GOT3 (cell line): ENCODE measurements around the gene NINJ2.
A peak's percentile ranks its signal among the peaks of the same experiment; 100 is the strongest.

Experiments
- DNase-seq: peaks from one replicate; lab custom pipeline; 2025; ENCODE audit warnings: mixed read lengths; lab: John Stamatoyannopoulos, UW

NINJ2 gene

DNA sequence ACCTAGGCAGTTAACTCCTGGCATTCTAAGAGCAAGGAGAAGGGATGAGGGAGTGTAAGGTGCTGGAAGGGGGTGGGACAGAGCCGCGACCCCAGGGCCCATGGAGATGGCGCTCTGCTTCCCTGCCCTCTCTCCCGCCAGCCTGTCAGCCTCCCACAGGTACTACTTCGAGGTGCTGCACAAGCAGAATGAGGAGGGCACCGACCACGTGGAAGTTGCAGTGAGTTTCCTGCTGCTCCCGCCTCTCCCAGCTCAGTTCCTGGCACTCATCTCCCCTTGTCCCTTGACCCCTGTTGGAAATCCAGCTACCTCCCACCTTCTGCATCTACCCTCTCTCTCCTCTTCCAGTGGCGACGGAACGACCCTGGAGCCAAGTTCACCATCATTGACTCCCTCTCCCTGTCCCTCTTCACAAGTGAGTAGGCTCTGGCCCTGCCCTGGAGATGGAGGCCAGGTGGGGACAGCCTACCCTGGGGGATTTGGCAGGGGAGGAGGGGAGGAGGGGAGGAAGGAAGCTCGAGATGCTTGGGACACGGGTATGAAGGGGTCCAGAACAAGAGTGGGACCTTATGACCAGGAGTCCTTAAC lies 115.3 kb downstream of the NINJ2 start:
- no peak for DNase-seq

DNA sequence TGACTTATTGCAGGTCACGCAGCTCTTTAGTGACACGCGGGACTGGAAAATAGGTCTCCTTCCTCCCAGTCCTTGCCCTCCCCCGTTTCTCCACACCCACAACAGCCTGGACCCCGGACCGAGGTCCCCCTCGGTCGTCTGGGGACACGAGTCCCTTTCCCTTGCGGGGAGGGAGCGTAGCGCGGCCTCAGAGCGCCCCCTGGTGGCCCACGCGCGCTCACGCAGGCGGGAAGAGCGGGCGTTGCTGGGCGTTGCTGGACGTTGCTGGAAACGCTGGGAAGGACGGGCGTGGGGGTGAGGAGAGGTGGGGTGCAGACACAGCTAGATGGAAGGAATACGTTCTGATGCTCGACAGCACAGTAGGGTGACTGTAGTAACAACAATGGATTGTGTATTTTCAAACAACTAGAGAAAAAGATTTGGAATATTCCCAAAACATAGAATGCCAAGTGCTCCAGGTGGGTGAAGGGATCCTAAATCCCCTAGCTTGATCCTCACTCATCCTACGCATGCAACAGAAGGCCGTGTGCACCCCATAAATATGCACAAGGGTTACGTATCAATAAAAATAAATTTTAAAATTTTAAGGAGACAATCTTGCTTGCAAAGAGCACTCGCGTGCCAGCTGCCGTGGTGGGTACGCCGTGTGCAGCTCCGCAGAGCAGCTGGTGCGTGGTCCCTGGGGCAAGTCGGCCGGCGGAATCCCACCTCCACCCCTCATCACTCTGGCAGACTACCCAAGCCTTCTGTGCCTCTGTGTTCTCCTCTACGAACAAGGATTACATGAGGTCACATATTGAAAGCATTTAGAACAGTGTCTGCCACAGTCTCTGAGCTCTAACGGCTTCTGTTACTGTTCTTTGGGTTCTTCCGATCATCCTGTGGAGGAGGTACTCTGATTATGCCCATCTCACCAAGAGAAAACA lies 116.1 kb downstream of the NINJ2 start:
- no peak for DNase-seq

DNA sequence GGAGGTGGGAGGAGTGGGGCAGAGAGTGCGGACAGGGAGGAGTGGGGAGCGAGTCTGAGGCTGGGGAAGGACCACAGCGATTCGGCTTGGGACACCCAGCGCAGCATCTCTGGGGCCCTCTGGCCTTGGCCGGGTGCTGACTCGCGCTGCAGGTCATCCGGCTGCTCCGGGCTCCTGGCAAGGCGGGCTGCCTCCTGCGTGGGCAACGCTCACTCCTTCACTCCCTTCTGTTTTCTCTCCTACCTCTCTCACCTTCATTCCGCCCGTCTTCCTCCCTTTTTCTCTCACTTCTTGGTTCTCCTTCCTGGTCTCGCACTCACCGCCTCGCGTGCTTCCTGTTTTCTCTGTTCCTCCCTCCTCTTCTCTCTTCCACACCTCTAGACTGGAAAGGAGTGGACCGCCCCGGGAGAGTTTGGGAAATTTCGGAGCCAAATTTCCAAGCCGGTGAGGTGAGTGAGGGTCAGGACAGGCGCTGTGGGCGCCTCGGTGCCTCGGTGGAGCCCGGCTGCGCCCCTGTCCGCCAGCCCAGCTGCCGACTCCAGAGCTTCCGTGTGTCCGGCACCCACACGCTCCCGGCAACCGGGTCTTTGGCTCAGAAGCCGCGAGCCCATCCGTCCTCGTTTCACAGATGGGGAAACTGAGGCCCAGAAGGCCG lies 116.9 kb downstream of the NINJ2 start:
- DNase-seq, result no peak

DNA sequence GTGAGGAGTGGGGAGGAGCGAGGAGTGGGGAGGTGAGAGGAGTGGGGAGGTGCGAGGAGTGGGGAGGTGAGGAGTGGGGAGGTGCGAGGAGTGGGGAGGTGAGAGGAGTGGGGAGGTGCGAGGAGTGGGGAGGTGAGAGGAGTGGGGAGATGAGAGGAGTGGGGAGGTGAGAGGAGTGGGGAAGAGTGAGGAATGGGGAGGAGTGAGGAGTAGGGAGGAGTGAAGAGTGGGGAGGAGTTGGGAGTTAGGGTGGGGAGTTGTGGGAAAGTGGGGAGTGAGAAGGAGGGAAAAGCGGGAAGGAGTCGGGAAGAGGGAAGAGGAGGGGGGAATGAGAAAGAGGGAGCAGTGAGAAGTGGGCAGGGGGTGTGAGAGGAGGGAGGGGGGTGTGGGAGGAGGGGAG lies 117.4 kb downstream of the NINJ2 start:
- no peak for DNase-seq

DNA sequence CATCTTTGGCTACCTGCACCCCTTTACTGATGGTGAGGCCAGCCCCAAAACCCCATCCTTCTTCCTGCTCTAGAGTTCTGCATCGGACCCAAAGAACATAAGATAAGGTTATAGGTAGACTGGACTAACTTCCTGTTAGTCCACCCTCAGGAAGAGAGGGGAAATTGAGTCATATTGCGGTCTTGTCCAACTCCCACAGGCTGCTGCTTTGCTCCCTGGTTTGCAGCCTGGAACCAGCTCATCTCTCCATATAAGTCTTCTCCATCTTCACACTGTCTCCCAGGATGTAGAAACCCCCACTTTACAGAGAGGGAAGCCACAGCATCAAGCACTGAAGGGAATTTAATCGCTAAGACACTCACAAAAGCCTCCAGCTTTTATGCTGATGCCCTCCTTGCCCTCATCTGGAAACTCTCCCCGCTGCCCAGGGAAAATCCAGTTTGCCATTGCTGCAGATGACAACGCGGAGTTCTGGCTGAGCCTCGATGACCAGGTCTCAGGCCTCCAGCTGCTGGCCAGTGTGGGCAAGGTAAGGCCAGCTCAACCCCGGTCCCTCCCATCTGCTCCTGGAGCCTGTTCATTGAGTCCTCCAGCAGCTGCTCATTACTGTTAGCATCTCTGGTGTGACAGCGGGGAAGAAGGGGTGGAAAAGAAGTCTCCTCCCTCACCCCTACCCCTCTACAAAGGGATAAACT lies 118.2 kb downstream of the NINJ2 start:
- no peak for DNase-seq

DNA sequence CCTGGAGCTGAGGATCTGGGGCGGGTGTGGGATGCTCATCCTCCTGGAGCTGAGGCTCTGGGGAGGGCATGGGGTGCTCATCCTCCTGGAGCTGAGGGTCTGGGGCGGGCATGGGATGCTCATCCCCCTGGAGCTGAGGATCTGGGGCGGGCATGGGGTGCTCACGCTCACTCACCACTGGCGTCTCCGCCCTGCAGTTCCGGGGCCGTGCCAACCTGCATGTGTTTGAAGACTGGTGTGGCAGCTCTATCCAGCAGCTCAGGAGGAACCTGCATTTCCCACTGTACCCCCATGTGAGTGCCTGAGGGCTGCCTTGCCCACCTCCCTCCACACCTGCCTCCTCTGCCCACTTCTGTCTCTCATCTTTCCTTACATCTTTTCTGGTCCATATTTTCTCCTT lies 119.1 kb downstream of the NINJ2 start:
- no peak for DNase-seq

DNA sequence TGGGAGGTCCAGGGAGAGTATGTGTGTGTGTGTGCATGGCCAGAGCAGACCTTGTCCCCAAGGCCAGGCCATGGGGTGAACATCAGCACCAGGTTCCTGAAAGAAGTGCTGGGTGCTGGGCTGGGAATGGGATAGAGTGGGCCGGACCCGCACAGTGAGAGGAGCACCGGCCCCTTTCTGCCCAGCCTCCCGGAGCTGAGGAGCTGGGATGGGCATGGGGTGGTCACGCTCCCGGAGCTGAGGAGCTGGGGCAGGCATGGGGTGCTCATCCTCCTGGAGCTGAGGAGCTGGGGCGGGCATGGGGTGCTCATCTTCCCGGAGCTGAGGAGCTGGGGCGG lies 120.2 kb downstream of the NINJ2 start:
- DNase-seq, result no peak

DNA sequence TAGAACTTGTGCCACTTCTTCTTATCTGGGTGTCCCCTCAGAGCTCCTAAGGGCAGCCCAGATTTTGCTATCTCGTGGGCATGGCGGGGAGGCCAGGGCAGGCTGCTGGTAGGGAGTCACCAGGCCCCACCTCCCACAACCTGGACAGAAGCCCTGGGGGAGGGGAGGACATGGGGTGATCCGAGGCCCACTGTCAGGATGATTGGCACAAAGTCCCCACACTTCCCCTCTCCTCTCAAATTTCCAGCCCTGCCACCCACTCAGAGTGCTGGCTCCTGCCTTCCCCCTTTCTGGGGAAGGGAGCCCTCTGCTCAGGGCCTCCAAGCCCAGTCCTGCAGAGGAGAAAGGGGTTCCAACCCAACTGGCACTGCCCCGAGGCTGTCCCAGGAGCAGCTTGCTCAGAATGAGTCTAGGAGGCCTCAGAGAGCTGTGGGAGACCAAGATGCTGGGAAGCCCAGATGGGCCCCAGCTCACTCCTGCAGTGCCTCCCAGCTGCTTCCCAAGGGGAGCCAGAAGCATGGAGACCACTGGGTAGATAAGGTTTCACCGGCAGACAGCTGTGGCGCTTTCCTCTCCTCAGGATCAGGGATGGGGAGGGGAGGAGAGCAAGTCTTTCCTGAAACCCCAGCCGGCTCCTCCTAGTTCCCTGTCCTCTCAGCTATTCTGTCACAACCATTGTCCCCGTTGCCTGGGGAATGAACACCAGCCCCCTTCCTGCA lies 120.7 kb downstream of the NINJ2 start:
- DNase-seq, result no peak

DNA sequence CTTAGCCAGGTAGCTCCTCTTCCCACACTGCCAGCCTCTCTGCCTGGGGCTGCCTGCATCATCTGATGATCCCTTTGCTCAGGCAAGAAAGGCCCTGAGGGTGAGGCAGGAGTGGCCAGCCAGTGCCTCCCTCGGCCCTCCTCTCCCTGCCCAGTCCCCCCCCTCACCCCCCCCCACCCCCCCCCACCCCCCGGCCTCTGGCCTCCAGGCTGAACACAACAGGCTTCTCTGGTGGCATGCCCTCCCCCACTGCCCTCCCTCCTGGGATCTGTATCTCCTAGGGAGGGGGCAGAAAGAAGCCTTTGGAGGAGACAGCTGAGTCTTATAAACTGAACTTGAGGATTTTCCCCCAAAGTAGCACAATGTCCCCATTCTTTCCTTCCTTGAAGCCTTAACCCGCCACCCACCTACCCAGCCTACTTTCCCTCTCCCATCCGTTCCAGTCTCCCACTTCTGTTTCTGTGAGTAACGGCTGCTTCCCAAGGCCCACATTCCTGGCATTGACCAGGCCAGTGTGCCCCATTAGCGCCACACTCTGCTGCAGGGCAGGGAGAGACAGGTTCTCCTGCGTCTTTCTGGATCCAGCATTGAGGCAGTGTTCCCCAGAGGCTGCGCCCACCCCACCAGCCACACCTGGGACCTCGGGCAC lies 121.4 kb downstream of the NINJ2 start:
- no peak for DNase-seq

DNA sequence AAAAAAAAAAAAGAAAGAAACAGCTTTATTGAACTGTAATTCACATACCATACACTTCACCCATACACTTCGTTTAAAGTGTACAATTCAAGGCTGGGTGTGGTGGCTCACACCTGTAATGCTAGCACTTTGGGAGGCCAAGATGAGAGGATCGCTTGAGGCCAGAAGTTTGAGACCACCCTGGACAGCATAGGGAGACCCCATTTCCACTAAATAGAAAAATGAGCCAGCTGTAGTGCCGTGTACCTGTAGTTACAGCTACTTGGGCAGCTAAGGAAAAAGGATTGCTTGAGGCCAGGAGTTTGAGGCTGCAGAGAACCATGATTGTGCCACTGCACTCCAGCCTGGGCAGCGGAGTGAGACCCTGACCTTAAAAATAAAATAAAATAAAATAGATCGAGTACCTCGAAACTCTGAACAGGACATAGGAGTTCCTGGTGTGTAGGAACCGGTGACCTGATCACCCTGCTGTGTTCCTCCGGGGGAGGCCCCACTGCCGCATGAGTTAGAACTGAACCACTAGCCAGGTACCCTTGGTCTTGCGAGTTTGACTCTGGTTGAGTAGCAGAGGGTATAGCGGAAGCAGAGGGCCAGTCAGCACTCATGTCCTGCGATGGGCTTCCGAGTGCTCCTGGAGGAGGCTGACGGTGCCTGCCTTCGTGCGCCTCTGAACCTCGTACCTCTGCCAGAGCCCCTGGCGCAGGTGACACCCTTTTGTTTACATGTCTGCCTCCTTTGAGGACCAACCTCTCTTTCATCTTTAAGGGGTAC lies 123.5 kb downstream of the NINJ2 start:
- DNase-seq, result no peak

DNA sequence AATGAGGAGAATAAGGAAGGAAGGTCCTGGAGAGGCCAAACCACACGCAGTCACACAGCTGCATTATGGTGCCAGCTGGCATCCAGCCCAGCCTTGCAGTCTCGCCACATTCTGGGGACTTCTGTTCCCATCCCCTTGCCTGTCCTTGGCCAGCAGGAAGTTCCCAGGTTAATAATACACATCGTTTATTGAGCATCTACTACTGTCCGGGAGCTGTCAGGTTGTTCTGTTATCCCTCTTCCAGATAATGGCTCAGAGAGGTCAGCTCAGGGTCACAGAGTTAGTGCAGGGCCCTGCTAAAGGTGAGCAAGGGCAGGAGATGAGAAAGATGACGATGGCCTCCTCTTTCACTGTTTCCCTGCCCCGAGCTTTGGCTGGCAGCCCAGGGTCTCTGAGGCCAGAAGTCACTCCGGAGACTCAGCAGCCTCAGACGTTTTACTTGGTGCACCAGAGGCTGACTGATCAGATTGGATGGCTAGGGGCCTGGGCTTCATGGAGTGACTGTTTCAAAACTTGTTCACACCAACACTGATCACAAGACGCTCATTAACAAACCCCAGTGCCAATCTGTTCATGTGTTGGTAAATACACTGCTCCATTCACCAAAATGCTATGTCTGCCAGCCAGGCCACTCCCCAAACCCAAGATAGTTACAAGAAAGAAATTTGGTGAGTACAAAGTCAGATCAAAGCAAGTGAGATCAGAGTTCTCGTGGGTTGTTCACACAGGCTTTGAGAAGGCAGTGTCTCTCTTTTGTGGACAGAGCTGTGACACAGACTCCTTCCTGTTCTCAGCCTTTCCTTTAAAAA lies 124.3 kb downstream of the NINJ2 start:
- no peak for DNase-seq

DNA sequence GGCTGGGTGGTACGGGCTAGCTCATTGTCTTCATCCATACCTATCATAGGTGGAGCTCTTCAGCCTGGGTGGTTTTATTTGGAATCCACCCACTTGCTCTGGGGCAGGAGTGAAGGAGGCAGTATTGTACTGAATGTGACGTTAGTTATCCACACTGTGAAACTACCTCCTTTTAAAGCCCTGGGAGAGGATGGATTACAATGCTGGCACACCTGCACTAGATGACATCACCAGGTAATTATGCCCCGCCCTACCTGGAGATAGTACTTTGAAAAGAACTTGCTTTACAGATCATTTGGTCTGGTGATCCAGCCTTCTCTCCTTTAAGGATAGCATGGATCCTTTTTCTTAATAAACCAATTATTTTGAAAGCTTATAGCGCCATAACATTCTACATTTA lies 125.5 kb downstream of the NINJ2 start:
- DNase-seq, result no peak

DNA sequence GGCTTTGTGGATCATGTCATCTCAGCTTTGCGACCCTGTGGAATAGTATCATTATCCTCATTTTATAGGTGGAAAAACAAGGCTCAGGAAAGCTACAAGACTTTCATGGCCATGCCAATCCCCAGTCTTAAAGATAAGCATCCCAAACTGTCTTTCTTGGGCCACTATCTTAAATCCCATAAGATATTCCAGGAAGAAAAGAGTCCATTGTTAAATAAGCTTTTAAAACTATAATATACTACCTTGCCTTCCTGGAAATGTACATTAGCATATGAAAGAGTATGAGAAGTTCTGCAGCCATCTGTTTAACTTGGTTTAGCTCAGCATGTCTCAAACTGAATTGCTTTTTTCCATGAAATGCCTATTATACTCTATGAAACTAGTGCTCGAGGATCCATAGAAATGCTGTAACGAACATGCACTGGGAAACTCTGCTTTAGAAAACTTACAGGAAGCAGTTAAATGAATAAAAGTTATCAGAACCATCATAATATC lies 126.4 kb downstream of the NINJ2 start:
- DNase-seq, result no peak

DNA sequence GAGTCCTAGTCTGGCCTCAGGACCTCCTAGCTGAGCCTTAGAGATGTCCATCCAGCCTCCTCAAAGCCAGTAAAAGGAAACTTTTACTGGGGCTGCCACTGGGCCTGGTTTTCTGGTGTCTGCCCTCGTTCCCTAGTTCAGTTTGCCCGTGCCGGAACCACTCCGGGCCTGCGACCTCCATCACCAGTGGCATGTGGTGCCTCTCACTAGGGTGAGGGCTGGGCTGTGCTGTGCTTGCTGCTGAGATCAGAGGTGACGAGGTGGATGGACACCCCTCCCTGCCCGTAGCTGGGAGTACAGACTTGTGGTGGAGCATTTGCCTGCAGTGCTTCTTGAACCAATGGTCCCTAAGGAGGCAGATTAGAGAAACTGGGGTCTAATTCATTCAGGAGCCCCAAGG lies 127.8 kb downstream of the NINJ2 start:
- no peak for DNase-seq

DNA sequence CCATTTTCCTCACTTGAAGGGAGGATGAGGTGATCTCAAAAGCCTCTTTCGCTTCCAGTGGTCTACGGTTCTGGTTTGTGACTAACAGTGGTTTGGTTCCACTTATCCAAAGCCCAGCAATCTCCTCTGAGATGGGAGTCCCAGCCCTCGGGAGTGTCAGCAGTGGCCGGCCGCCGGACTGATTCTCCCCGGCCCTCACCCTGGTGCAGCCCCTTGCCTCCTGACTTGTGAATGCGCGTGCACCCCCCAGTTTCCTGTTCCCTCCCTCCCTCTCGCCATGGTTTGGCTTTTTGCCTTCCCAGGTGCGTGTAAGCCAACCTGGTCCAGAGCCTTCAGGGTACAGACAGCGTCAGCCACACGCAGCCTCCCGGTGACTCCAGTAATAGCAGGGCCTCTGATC lies 129.0 kb downstream of the NINJ2 start:
- DNase-seq, result no peak

DNA sequence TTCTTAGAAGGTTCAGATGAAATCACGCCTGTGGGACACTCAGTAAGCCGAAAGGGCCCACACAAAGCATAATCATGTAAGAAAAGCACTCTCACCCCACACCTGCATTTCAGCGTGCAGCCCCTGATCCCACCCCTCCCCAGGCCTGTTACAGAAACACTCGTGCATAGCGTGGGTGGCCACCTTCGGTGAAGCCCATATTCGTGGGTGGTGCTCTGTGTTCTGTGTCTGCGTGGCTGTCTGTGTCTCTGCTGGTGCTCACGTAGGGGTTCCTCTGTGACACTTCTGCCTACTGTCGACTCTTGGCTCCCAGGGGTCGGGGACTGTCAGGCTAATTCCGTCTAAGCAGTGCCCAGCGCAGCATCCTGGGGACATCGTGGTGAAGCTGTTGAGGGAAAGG lies 129.5 kb downstream of the NINJ2 start:
- no peak for DNase-seq

DNA sequence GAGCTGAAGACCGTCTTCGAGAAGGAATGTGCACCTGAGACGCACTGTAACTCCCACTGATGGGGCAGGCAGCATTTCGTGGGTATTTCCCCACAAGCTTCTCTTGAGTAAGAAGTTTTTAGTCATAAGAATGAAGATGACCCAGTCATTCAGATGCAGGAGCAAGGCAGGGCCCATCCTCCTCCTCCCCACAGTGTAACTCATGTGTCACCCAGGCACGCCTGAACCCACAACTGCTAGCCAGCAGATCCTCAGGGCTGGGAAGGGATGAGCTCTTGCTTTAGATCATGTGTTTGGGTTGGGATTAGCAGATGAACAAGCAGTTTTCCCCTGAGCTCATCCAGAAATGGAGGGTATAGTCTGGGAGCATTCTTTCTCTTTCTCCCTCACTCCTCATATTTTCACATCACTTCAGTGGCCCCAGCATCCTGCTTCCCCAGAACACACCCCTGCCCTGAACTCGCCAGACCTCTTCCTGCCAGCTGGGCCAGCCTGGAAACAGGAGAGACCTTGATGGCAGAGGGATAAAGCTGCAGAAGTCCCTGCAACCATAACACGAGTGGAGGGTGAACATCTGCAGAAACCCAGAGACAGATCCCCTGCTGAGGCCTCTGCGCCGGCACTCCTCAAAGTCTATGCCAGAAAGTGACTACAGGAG lies 130.2 kb downstream of the NINJ2 start:
- DNase-seq, result peak; percentile 35

DNA sequence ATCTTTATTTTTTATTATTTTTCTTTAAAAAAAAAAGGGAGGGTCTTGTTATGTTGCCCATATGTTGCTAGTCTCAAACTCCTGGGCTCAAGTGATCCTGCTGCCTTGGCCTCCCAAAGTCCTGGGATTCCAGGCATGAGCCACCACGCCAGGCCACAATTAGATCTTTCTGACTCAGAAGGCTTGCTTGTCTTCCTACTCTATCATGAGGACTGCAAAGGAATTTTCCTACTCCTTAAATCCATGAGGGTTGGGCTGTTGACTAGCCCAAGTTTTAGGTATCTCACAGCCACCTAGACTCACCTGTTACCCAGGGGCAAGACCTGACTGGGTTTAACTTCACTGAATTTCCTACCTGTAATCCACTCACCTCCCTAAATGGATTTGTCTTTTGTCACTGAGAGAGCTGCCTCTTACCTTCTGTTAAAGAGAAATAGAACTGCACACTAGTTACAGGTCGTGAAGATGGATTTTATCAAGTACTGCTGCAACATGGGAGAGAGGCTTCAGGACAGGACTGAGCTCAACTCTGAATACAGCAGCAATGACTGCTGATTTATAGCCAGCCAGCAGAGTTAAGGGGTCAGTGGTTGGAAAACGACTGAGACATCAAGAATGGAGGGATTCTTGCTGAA lies 131.2 kb downstream of the NINJ2 start:
- no peak for DNase-seq

DNA sequence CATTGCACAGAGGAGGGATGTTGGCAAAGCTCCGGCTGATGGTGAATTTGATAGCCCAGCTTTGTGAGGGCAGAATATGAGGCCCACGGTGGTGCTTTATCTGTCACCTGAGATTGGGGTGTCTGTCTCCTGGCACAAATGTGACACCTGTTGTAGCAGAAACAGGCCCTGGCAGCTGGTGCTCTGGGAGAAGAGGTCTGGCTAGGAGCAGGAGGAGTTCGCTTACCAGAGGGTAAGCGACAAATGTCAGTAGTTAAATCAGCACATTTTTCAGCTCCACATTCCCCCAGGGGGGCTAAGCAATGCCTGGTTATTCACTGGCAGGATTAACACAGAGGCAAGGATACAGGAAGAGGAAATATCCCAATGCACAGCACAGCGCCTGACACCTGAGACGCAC lies 132.4 kb downstream of the NINJ2 start:
- DNase-seq, result no peak
